HL-60 (cell line): ENCODE data around the gene MAGEF1.

Experiments
- CTCF ChIP-seq: IDR thresholded peaks from one replicate; pipeline ENCODE4 v1.5.1; 2011; ENCODE audit warnings: low read length, control low read depth, inconsistent platforms; ENCODE audit not compliant: insufficient read depth
- GABPA ChIP-seq: IDR thresholded peaks from 2 replicates; pipeline ENCODE4 v1.6.1; 2012; ENCODE audit warnings: low read depth
- POLR2AphosphoS5 ChIP-seq: IDR thresholded peaks from 2 replicates; pipeline ENCODE4 v1.6.1; 2012; ENCODE audit warnings: low read depth
- REST ChIP-seq: IDR thresholded peaks from 2 replicates; pipeline ENCODE4 v1.6.1; 2012; ENCODE audit warnings: low read depth; ENCODE audit not compliant: insufficient replicate concordance
- SPI1 ChIP-seq: IDR thresholded peaks from 2 replicates; pipeline ENCODE4 v1.6.1; 2012; ENCODE audit warnings: low read depth, mild to moderate bottlenecking, borderline replicate concordance

- TF ChIP-seq CTCF (no peak), POLR2AphosphoS5 (no peak), REST (no peak), SPI1 (no peak), GABPA (no peak)
Measured at GRCh38 chr3:184750349-184751083, 38.7 kb upstream of the MAGEF1 start.
